HG02840 (cell line): Measurements from ENCODE around the gene ASMTL.
"Not testable (repeated sequence)": the region's sequence is repeated elsewhere in the genome, so short reads cannot be mapped to it uniquely, and the experiment has no call there.

Experiments used
- ATAC-seq: cut with Tn5 transposase; IDR thresholded peaks from one replicate; pipeline ENCODE4 v1.9.1; 2021; ENCODE audit warnings: mild to moderate bottlenecking, moderate library complexity, moderate number of reproducible peaks; ENCODE audit not compliant: unreplicated experiment, low FRiP score

ASMTL gene

GRCh38 chrX:1482530-1482928, 29.8 kb upstream of the ASMTL start:
- ATAC-seq: not testable (repeated sequence)

GRCh38 chrX:1481636-1482529, 29.2 kb upstream of the ASMTL start:
- peak; percentile 38 for ATAC-seq

- ATAC-seq: no peak
Measured at GRCh38 chrX:1480082-1480785, 27.5 kb upstream of the ASMTL start.

GRCh38 chrX:1477801-1478458, 25.2 kb upstream of the ASMTL start:
- ATAC-seq: no peak

GRCh38 chrX:1477229-1477628, 24.5 kb upstream of the ASMTL start:
- no peak for ATAC-seq

GRCh38 chrX:1476682-1477081, 24.0 kb upstream of the ASMTL start:
- ATAC-seq: no peak

GRCh38 chrX:1475881-1476280, 23.2 kb upstream of the ASMTL start:
- no peak for ATAC-seq

- ATAC-seq: no peak
Measured at GRCh38 chrX:1475481-1475880, 22.8 kb upstream of the ASMTL start.

- ATAC-seq: not testable (repeated sequence)
Measured at GRCh38 chrX:1474593-1474992, 21.9 kb upstream of the ASMTL start.

- ATAC-seq: no peak
Measured at GRCh38 chrX:1472975-1473374, 20.3 kb upstream of the ASMTL start.

GRCh38 chrX:1468250-1468772, 15.6 kb upstream of the ASMTL start:
- ATAC-seq: peak; percentile 32

GRCh38 chrX:1466971-1467561, 14.4 kb upstream of the ASMTL start:
- ATAC-seq: no peak

- ATAC-seq: no peak
Measured at GRCh38 chrX:1466232-1466661, 13.5 kb upstream of the ASMTL start.

- ATAC-seq: no peak
Measured at GRCh38 chrX:1465286-1466231, 12.8 kb upstream of the ASMTL start.

GRCh38 chrX:1464971-1465285, 12.2 kb upstream of the ASMTL start:
- ATAC-seq: no peak

- no peak for ATAC-seq
Measured at GRCh38 chrX:1464041-1464970, 11.6 kb upstream of the ASMTL start.

- ATAC-seq: no peak
Measured at GRCh38 chrX:1463581-1463980, 10.9 kb upstream of the ASMTL start.

- no peak for ATAC-seq
Measured at GRCh38 chrX:1462596-1463251, 10.0 kb upstream of the ASMTL start.
